CD4-positive, alpha-beta T cell (primary cell): ENCODE results near the gene OPTC. TPM values are rescaled to one million over a fixed set of nuclear protein-coding genes. Genes with fewer than 3 reads are reported as not detected.
"Not testable (repeated sequence)": the region's sequence is repeated elsewhere in the genome, so short reads cannot be mapped to it uniquely, and the experiment has no call there.

Experiments used
- ATAC-seq: fragments of 200-7000 bp; cut with Tn5 transposase; one replicate; pipeline ENCODE4 v1.10.0; 2022; ENCODE audit warnings: mild to moderate bottlenecking; ENCODE audit not compliant: poor library complexity
- CTCF ChIA-PET: fragments of 350-600 bp; sonication (Branson Sonifier 250); formaldehyde crosslinking; loops from one replicate; lab custom pipeline; 2021; ENCODE audit warnings: antibody characterized with exemption, inconsistent platforms; lab: Charles Lee
- POLR2A ChIA-PET: fragments of 350-600 bp; sonication (Branson Sonifier 250); formaldehyde crosslinking; loops from one replicate; lab custom pipeline; 2021; ENCODE audit warnings: antibody characterized with exemption, inconsistent platforms; lab: Charles Lee
- DNase-seq, 14 experiments: peaks; one replicate each; pipeline ENCODE4 v3.0.0-alpha.2; 2013 to 2020; ENCODE audit warnings: mixed read lengths in 2 of 14
- H3K27ac ChIP-seq, 2 donors: one replicate each; pipeline versions ENCODE4 v1.5.1 to v1.7.0; 2013; ENCODE audit warnings: low read length in 2 of 2, low read depth in 1 of 2, mild to moderate bottlenecking in 1 of 2
- H3K27me3 ChIP-seq, 2 experiments: 1 replicate in 1 of 2; 2 replicates in 1 of 2; pipeline versions ENCODE4 v1.6.1 to v1.7.0; 2013; ENCODE audit warnings: low read length in 2 of 2, control low read depth in 1 of 2, mild to moderate bottlenecking in 1 of 2, moderate library complexity in 1 of 2; ENCODE audit not compliant: insufficient read depth in 2 of 2, control insufficient read depth in 1 of 2
- H3K36me3 ChIP-seq: one replicate; pipeline ENCODE4 v1.6.1; 2013; ENCODE audit warnings: low read length, control low read depth; ENCODE audit not compliant: insufficient read depth
- H3K4me1 ChIP-seq: one replicate; pipeline ENCODE4 v1.6.1; 2013; ENCODE audit warnings: low read length, control low read depth; ENCODE audit not compliant: insufficient read depth
- H3K4me3 ChIP-seq: one replicate; pipeline ENCODE4 v1.5.1; 2013; ENCODE audit warnings: mild to moderate bottlenecking, low read length, moderate library complexity
- H3K9me3 ChIP-seq, 2 experiments: 1 replicate in 1 of 2; 2 replicates in 1 of 2; pipeline versions ENCODE4 v1.6.1 to v1.7.0; 2013; ENCODE audit warnings: low read length in 2 of 2, mild to moderate bottlenecking in 2 of 2, control low read depth in 1 of 2, moderate library complexity in 1 of 2; ENCODE audit not compliant: control insufficient read depth in 1 of 2, insufficient read depth in 1 of 2
- H3K27ac Mint-ChIP-seq: one replicate; pipeline ENCODE4 v1.8.0; 2020; ENCODE audit warnings: mixed read lengths
- H3K27me3 Mint-ChIP-seq: one replicate; pipeline ENCODE4 v1.8.0; 2021; ENCODE audit warnings: mixed read lengths
- H3K36me3 Mint-ChIP-seq: one replicate; pipeline ENCODE4 v1.8.0; 2021; ENCODE audit warnings: low read depth, mixed read lengths
- H3K4me1 Mint-ChIP-seq: one replicate; pipeline ENCODE4 v1.8.0; 2021; ENCODE audit warnings: low read depth, mixed read lengths
- H3K4me3 Mint-ChIP-seq: one replicate; pipeline ENCODE4 v1.8.0; 2020; ENCODE audit warnings: mild to moderate bottlenecking, mixed read lengths
- H3K9me3 Mint-ChIP-seq: one replicate; pipeline ENCODE4 v1.8.0; 2020; ENCODE audit warnings: mixed read lengths
- CTCF ChIP-seq: fragments of 200-600 bp; IDR thresholded peaks from one replicate; pipeline ENCODE4 v1.8.0; 2022; ENCODE audit warnings: antibody characterized with exemption, mild to moderate bottlenecking
- intact Hi-C, 2 experiments: fragments of 100-400 bp; cut with DNase I in 1 of 2; cut with micrococcal nuclease in 1 of 2; formaldehyde crosslinking; loops; one replicate each; pipeline versions ENCODE4 v1.15.1 to v1.9.0; 2023 to 2025; cut with DNase I, micrococcal nuclease
- total RNA-seq, 174 experiments: library from RNA in 2 of 174; stranded (reverse) in 2 of 174; gene quantifications; one replicate each; pipeline ENCODE4 v1.2.3 and lab custom pipeline; 2021 to 2026

Gene OPTC
- total RNA-seq, 2 experiments from 2014 or later: not detected

GRCh38 chr1:203516184-203516583 is 22.2 kb downstream of the OPTC start:
- TF ChIP-seq CTCF: no peak
- Histone ChIP-seq H3K27me3 (no peaks in the 10 kb centered on the region), H3K36me3 (no peaks in the 10 kb centered on the region), H3K4me3 (no peak overlapping the region), H3K27ac (no peak overlapping the region), H3K4me1 (peaks cover 24% of the 10 kb centered on the region), H3K9me3 (no peaks in the 10 kb centered on the region)
- Mint-ChIP-seq H3K27me3 (no peaks in the 10 kb centered on the region), H3K4me3 (no peak overlapping the region), H3K27ac (no peak overlapping the region), H3K36me3 (no peaks in the 10 kb centered on the region), H3K9me3 (no peaks in the 10 kb centered on the region), H3K4me1 (peaks cover 37% of the 10 kb centered on the region)
- POLR2A ChIA-PET: no interaction called here
- CTCF ChIA-PET: no interaction called here
- no peak for ATAC-seq
- intact Hi-C loops: loop anchor here in 1 of 2 experiments (5.0 kb wide), 1 partner anchor 86 kb away; no protein-coding TSS in a partner anchor
- no peak for DNase-seq

GRCh38 chr1:203516906-203517305 is 23.0 kb downstream of the OPTC start:
- H3K36me3 ChIP-seq: no peaks in the 10 kb centered on the region
- intact Hi-C loops: loop anchor here in 1 of 2 experiments (5.0 kb wide), 1 partner anchor 85 kb away; no protein-coding TSS in a partner anchor
- TF ChIP-seq CTCF: no peak
- Mint-ChIP-seq H3K36me3 (no peaks in the 10 kb centered on the region), H3K27ac (no peak overlapping the region), H3K27me3 (no peaks in the 10 kb centered on the region), H3K9me3 (no peaks in the 10 kb centered on the region), H3K4me3 (no peak overlapping the region), H3K4me1 (peaks cover 37% of the 10 kb centered on the region)
- CTCF ChIA-PET: no interaction called here
- H3K4me3 ChIP-seq: no peak overlapping the region
- POLR2A ChIA-PET: no interaction called here
- no peak overlapping the region for H3K27ac ChIP-seq
- no peaks in the 10 kb centered on the region for H3K9me3 ChIP-seq
- DNase-seq: no peak
- no peak for ATAC-seq
- no peaks in the 10 kb centered on the region for H3K27me3 ChIP-seq
- peaks cover 24% of the 10 kb centered on the region for H3K4me1 ChIP-seq

GRCh38 chr1:203517426-203518110 is 23.6 kb downstream of the OPTC start:
- ChIA-PET CTCF (no interaction called here), POLR2A (no interaction called here)
- no peak for TF ChIP-seq CTCF
- H3K36me3 Mint-ChIP-seq: no peaks in the 10 kb centered on the region
- no peaks in the 10 kb centered on the region for H3K27me3 ChIP-seq
- H3K4me3 ChIP-seq: no peak overlapping the region
- H3K27me3 Mint-ChIP-seq: no peaks in the 10 kb centered on the region
- peaks cover 33% of the 10 kb centered on the region for H3K4me1 Mint-ChIP-seq
- intact Hi-C loops: loop anchor here in 1 of 2 experiments (5.0 kb wide), 1 partner anchor 85 kb away; no protein-coding TSS in a partner anchor
- DNase-seq (no peak), ATAC-seq (no peak)
- no peaks in the 10 kb centered on the region for H3K9me3 Mint-ChIP-seq
- no peak overlapping the region for H3K27ac ChIP-seq
- peaks cover 20% of the 10 kb centered on the region for H3K4me1 ChIP-seq
- H3K4me3 Mint-ChIP-seq: no peak overlapping the region
- H3K36me3 ChIP-seq: no peaks in the 10 kb centered on the region
- no peak overlapping the region for H3K27ac Mint-ChIP-seq
- no peaks in the 10 kb centered on the region for H3K9me3 ChIP-seq

GRCh38 chr1:203518139-203518538 is 24.2 kb downstream of the OPTC start:
- H3K27ac Mint-ChIP-seq, H3K9me3 ChIP-seq, H3K36me3 Mint-ChIP-seq, H3K4me3 ChIP-seq, DNase-seq, POLR2A ChIA-PET, ATAC-seq, H3K27ac ChIP-seq, H3K36me3 ChIP-seq, H3K4me3 Mint-ChIP-seq, H3K27me3 Mint-ChIP-seq, H3K9me3 Mint-ChIP-seq, H3K27me3 ChIP-seq, CTCF ChIA-PET: not testable (repeated sequence)
- H3K4me1 ChIP-seq: peaks cover 14% of the 10 kb centered on the region
- intact Hi-C loops: loop anchor here in 1 of 2 experiments (5.0 kb wide), 1 partner anchor 84 kb away; no protein-coding TSS in a partner anchor
- peaks cover 27% of the 10 kb centered on the region for H3K4me1 Mint-ChIP-seq
